GM18526 (cell line): Measurements from ENCODE around the gene S100A5.

Experiments used
- POLR2A ChIP-seq: IDR thresholded peaks from 3 replicates; pipeline ENCODE4 v1.6.1; 2011; ENCODE audit not compliant: insufficient read length; ENCODE audit errors: extremely low read depth

Gene S100A5

DNA sequence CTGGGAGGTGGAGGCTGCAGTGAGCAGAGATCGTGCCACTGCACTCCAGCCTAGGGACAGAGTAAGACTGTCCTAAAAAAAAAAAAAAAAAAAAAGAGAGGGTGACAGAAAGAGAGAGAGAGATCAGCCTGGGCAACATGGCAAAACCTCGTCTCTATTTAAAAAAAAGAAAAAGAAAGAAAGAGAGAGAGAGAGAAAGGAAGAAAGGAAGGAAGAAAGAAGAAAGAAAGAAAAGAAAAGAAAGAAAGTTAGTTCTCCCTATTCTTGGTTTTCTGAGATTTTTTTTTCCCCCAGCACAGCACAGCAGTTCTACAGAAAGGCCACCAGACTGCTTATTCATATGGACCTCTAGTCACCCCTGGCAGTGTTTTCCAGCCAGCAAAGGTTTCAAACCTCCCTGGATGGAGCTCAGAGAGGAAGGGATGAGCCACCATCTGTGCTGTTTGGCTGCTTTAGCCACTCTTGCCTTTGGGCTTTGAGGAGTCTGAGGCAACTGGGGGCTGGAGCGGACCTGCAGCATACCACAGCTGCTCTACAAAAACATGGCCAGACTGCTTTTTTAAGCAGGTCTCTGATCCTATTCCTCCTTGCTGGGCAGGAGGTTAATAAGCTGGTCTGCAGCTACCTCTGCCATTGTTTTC lies 15.5 kb downstream of the S100A5 start:
- no peak for TF ChIP-seq POLR2A

DNA sequence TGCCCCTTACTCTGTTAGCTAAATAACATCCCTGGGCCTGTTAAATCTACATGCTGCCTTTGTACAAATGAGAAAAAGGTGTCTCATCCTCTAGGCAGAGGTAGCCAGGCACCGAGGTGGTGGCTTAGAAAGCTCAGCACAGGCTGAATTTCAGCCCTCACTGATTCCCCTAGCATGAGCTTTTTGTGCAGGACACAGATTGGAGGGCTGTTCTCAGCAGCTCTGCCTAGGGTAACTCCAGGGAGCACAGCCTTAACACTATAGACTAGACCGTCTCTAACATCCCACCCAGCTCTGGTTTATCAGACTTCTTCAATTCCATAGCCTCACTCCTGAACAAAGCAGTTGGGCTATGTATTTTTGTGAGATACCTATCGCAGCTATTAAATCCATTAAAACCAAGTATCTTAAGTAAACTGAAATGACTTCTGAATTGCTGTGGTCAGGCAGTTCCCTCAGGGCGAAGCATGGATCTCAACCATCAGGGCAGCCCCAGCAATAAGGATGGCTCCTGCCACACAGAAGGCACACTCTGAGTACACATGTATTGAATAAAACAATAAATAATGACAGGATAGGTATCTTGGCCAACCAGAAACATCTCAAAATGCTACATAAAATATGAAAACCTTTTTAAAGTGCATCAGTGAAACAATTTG lies 19.8 kb downstream of the S100A5 start:
- no peak for TF ChIP-seq POLR2A

DNA sequence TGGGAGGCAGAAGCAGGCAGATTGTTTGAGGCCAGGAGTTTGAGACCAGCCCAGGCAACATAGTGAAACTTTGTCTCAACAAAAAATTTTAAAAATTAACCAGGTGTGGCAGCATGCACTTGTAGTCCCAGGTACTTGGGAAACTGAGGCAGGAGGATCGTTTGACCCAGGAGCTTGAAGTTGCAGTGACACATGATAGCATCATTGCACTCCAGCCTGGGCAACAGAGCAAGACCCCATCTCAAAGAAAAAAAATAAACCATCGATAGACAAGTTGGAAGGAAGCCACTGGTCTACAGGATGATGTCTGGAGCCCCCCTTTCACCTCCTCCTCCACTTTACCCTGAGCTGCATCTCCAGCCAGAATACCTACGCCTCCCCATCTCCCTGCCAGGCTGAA lies 21.5 kb downstream of the S100A5 start:
- no peak for TF ChIP-seq POLR2A

DNA sequence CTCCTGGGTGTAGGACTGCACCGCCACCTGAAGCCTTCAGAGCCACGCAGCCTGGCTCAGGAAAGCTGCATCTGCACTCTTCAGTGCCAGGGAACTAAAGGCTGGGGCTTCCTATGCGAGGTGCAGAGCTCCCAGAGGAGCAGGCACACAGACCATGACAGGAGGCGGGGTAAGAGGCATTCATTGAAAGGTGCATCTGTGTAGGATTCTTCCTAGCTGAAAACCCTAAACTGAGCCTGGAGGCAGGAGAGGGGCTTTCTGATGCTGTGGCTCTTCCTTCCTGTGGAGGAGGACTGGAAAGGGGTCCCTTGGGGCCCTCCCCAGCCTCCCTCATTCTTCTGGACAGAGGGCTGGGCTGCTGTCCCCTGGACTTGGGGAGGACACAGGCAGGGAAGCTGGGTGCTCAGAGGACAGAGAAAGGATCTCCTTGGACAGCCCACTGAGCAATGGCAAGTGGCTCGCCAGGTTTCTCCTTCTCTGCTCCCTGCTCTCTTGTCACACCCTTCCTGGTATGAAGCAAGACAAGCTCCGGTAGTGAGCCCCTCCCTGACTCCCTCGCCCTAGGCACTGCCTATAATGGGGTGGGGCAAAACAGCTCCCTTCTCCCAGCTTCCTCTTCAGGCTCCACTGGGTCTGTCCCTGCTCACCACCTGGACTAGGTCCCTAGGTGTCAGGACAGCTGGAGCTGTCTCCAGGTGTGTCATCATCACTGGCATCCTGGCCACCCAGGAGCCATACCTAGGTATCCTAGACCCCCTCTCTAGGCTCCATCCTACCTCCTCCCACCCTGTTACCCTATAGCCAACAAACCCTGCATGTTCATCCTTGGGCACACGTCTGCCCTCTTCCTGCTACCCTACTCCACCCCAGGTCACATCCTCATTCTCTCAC lies 25.0 kb downstream of the S100A5 start:
- TF ChIP-seq POLR2A = no peak

DNA sequence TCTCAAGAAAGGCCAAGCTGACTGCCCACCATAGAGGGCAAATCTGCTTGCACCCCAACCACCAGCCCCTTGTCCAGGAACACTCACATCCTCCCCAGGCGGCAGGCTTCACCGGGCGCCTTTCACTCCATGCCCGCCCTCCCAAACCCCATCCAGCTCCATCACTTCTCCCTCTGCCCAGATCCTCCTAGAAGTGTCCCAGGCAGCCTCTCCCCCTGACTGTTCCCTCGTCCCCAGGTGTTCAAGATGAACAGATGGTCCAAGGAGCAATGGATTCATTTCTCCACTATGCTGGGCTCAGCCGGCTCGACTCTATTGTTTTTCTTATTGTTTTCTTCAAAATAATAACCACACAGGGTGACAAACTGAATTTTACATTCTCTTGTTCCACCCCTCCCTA lies 27.1 kb downstream of the S100A5 start:
- no peak for TF ChIP-seq POLR2A

DNA sequence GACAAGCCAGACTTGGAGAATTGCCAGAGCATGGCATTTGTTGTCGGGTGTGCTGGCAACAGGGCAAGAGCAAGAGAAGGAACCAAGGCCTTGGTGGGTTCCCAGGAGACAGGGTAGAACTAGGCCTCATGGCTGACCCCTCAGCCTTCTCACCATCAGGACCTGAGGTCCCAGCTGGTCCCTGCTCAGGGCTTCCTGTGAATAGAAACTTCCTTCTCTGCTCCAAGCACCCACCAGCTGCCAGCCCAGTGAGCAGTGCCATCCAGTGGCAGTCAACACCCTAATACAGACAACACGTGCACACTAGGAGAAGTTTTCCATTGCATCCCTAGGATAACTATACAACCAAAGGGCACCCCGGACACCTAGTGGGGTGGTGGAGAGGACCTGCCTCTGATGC lies 27.7 kb downstream of the S100A5 start:
- TF ChIP-seq POLR2A = no peak

DNA sequence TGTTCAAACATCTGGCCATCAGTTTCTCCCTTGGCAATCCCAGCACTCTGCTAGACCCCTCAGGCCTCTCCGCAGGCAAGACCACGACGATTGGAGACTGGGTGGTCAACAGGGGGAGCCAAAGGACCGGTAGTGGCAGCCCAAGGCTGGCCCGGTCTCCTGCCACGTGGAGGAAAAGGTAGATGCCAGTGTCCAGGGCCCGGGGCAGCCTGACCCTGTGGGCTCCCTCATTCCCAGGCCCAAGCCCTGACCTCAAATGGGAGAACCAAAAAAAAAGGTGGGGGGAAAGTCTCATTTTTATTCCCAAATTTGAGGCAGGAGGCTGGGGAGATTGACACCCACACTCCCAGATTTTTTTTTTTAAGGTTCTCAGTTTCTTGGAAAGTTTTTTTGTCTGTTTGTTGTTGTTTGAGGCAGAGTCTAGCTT lies 29.7 kb downstream of the S100A5 start:
- no peak for TF ChIP-seq POLR2A

DNA sequence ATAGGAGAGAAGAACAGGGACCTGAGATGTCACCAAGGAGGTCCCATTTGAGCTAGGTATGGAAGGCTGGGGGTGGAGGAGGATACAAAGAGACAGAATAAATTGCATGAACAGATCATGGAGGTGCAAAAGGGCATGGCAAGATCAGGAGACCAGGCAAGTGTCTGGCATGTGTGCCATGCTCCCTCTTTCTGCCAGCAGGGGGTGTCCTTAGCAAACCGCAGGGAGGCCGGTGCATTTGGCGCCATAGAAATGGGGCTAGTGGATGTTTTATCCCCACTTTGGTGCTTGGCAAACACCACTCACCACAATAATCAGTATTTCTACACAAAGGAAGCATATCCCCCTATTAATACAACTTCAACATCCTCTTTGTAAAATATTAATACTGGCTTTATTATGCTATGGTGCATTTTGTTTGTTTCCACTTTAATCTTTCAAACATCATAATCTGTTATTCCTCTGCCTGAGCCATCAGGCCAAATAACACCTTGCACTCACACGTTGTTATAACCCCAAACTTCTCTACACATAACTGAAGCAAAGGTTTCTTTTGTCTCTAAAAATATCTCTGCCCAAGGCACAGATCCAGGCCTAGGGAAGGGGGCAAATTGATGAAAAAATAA lies 30.9 kb downstream of the S100A5 start:
- TF ChIP-seq POLR2A = no peak

DNA sequence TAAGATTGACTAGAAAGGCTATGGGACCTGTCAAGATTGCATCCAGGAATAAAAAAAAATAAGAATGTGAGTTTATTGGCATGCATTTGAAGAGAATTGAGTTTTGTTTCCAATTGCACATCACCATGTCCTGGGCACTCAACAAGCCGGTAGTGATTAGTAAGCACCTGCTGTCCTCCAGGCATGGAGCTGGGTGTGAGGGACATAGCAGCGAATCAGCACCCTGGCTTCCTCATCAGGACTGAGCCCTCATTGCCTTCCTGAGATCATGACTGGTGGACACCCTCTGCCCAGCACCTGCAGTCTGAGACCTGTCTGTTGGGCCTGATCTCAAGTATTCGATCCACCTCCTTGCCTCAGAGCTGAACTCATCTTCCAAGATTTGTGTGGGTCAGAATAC lies 31.7 kb downstream of the S100A5 start:
- TF ChIP-seq POLR2A = no peak

DNA sequence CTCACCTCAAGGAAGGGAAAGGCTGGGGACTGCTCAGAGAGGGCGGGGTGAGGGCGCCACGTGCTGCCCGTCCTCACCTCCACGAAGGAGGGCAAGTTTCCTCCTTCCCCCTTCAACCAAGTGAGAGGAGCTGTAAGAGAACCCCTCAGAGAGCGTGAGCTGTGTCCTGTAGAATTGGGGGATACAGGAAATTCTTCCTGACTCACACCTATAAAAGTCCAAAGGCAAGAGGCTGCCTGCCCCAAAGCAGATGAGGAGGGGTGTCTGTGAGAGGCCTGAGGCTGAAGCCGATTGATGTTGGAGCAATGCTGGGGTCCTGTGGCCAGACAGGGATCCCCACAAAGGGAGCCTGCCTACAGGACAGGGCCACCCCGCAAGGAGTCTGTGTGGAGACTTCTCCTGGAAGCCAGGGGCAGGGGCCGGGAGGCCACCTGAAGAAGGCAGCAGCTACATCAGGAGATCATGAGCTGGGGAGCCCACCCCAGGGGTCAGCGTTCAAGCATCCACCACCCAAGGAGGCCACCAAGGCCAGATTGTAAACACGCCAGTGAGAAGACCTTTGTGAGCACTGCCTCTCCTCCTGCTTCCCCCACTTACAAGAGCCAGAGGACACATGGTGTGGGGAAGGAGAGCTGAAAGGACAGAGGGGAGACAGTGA lies 32.7 kb downstream of the S100A5 start:
- no peak for TF ChIP-seq POLR2A

DNA sequence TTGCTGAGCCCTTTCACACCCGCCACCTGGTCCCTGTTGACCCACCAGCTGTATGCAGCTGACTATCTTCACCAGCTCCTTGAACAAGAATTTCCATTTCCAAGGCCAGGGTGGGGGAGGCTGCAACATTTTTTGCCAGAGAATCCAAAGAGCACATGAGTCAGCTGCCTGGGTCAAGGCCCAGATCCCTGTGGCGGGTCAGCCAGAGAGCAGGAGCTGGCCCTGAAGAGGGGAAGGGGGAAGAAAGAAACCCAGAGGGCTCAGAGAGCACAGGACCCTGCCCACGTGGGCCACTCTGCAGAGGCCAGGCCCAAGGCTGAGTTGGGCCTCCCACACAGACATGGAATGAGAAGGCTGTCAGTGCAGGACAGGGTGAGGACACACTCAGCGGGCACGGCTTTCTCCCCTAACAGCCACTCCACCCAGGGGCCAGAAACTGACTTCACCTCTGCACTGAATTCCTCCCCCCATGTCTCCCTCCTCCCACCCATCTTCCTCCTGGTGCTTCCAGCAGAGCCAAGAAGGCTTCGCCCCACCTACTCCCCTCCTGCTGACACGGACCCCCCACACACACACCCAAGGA lies 33.8 kb downstream of the S100A5 start:
- no peak for TF ChIP-seq POLR2A

DNA sequence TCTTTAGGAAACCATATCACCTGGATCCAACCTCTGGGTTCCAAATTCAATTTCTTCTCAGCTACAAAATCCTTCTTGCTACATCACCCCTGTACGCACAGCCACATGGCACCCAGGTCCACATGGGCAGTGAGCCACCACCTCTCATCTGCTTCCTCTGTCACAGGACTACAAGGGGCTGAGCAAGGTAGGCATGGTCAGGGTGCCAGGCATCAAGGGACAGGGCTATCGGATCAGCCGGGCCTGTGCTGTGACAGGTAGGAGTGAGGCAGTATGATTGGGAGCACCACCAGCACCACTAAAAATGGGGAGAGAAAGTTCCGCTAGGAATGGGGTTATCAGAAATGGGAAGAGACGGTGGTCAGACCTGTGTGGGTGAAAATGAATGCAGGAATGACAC lies 34.3 kb downstream of the S100A5 start:
- TF ChIP-seq POLR2A = no peak

DNA sequence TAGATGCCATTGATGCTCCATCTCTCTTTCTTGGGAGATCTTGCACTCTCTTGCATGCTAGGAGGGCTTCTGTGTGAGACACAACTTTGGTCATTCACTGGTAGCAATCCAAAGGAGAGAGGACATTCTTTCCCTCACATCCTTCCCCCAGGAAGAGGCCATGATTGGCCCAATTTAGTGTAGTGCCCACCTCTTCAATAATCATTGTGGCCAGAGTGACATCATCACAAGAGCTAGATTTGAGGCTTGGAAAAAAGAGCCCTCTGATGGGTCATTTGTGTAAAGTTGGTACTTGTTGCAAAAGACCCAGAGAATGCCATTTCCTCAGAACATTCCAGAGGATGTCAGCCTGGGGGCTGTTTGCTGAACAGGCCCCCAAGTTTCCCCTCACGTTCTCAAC lies 35.2 kb downstream of the S100A5 start:
- TF ChIP-seq POLR2A = no peak

DNA sequence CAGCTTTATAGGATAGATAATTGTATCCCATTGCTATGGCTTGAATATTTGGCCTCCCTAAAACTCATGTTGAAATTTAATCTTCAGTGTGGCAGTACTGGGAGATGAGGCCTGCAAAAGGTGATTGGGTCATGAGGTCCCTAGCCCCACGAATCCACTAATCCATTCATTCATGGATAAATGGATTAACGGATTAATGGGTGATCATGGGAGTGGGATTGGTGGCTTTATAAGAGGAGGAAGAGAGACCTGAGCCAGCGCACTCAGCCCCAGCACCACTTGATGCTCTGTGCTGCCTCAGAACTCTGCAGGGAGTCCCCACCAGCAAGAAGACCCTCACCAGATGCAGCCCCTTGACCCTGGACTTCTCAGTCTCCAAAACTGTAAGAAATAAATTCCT lies 37.0 kb downstream of the S100A5 start:
- TF ChIP-seq POLR2A = no peak

DNA sequence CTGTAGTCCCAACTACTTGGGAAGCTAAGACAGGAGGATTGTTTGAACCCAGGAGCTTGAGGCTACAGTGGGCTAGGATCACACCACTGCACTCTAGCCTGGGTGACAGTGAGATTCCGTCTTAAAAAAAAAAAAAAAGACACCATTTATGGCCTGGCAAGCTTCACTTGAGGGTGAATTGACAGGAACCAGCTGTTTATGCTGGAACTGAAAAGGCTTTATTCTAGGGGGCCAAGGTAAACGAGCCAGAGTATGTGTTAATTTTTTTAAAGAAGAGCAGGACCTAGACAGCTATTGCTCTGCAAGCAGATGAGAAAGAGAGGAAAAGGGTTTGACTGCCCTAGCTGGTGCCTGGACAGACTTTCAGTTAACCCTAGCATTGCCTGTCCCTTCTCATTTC lies 42.0 kb downstream of the S100A5 start:
- TF ChIP-seq POLR2A = no peak
